ENCODE results near the gene ANKRD60.

The ANKRD60 gene

DNA sequence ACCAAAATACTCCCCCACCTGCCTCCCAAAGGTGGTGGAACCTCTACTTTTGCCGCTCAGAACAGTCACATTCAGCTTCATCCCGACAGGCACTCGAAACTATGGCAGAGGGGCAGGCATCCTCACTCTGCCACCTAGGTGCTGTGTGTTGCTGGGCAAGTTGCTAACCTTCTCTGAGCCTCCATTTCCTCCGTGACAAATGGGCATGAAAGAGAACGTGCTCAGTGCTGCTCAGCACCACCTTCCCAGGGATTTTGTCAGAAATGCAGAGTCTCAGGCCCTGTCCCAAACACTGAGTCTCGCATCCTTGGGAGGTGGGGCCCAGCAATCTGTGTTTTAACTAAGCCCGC is 18.1 kb downstream of the ANKRD60 start:
- in situ Hi-C loops (cut with HindIII; ENCODE audit: low pct_ligation_motif_present, low sequenced_read_pairs), result no loop called here
- Histone ChIP-seq H3K27me3 (replicated peaks) (peaks cover 3% of the 10 kb centered on the region), H3K27ac (no peak overlapping the region), H3K36me3 (replicated peaks) (no peaks in the 10 kb centered on the region), H3K4me3 (ENCODE audit: low read depth, low read length) (no peak overlapping the region)
- DNase-seq, result no peak
- TF ChIP-seq, protein P1, sequence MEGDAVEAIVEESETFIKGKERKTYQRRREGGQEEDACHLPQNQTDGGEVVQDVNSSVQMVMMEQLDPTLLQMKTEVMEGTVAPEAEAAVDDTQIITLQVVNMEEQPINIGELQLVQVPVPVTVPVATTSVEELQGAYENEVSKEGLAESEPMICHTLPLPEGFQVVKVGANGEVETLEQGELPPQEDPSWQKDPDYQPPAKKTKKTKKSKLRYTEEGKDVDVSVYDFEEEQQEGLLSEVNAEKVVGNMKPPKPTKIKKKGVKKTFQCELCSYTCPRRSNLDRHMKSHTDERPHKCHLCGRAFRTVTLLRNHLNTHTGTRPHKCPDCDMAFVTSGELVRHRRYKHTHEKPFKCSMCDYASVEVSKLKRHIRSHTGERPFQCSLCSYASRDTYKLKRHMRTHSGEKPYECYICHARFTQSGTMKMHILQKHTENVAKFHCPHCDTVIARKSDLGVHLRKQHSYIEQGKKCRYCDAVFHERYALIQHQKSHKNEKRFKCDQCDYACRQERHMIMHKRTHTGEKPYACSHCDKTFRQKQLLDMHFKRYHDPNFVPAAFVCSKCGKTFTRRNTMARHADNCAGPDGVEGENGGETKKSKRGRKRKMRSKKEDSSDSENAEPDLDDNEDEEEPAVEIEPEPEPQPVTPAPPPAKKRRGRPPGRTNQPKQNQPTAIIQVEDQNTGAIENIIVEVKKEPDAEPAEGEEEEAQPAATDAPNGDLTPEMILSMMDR (IDR thresholded peaks at IDR 0.05; ENCODE audit: low read depth, low read length, missing control alignments), result no peak

DNA sequence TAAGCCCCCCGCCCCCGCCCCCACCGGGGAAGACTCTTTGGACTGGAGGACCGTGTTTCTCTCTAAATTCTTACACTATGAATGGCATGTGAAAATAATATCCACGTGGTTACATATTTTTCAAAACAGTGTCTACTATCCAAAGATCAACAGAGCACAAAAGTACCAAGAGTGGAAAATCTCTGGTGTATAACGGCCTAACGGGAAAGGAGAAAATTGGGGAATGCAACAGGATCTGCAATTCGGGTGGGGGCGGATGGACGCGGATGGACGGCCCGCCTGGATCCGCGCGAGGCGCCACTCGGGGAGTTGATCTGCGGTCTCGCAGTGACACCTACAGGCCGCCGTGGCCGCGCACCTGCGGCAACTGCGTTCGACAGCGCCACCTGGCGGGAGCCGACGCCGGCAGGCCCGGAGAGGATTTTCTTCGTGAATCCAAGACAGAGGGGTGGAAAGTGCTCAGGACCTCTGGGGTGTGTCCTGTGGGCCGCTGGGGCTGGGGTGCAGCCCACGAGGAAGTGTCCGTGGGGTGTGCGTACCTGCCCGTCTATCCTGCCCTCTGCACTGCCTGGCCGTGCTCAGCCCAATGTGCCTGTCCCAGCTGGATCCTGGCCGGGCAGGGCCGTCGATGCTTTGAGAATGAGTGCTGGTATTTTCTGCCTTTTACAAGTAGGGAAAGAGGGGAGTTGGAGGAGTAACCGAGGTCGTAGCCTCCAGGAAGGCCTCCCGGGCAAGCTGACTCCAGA is 18.6 kb downstream of the ANKRD60 start:
- no peak overlapping the region for H3K4me3 ChIP-seq (ENCODE audit: low read depth, low read length)
- in situ Hi-C loops (cut with HindIII; ENCODE audit: low pct_ligation_motif_present, low sequenced_read_pairs), result no loop called here
- no peak overlapping the region for H3K27ac ChIP-seq
- H3K36me3 ChIP-seq (replicated peaks), result no peaks in the 10 kb centered on the region
- TF ChIP-seq, protein P1 (IDR thresholded peaks at IDR 0.05; ENCODE audit: low read depth, low read length, missing control alignments), result peak; percentile 99
- H3K27me3 ChIP-seq (replicated peaks), result peaks cover 3% of the 10 kb centered on the region
- peak; percentile 47 for DNase-seq

DNA sequence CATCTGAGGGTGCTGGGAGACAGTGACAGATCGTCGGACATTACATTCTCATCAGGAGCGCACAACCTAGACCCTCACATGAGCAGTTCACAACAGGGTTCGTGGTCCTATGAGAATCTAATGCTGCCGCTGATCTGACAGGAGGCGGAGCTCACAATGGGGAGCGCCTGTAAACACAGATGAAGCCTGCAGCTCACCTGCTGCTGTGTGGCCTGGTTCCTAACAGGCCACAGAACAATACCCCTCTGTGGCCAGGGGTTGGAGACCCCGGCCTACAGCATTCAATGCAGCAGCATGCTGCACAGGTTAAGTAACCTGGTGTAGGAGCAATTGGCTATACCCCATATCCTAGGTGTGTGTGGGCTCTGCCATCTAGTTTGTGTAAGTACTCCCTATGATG is 19.5 kb downstream of the ANKRD60 start:
- Histone ChIP-seq H3K36me3 (replicated peaks) (no peaks in the 10 kb centered on the region), H3K27ac (no peak overlapping the region), H3K27me3 (replicated peaks) (peaks cover 3% of the 10 kb centered on the region), H3K4me3 (ENCODE audit: low read depth, low read length) (no peak overlapping the region)
- in situ Hi-C loops (cut with HindIII; ENCODE audit: low pct_ligation_motif_present, low sequenced_read_pairs), result no loop called here
- TF ChIP-seq, protein P1 (IDR thresholded peaks at IDR 0.05; ENCODE audit: low read depth, low read length, missing control alignments), result no peak
- DNase-seq, result no peak

DNA sequence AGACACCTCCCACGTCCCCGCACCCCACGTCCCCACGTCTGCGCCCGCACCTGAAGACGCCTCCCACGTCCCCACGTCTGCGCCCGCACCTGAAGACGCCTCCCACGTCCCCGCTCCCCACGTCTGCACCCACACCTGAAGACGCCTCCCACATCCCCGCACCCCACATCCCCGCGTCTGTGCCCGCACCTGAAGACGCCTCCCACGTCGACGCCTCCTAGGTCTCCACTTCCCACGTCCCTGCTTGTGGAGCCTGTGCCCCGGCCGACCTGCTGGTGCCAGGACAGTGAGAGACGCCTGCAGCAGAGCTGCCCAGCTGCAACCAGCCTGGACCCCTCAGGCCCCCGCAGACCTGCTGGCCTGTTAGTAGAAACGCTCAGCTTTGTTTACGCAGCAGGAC is 22.6 kb downstream of the ANKRD60 start:
- TF ChIP-seq, protein P1 (IDR thresholded peaks at IDR 0.05; ENCODE audit: low read depth, low read length, missing control alignments), result no peak
- no peak for DNase-seq
- Histone ChIP-seq H3K36me3 (replicated peaks) (no peaks in the 10 kb centered on the region), H3K27ac (no peak overlapping the region), H3K4me3 (ENCODE audit: low read depth, low read length) (no peak overlapping the region), H3K27me3 (replicated peaks) (no peaks in the 10 kb centered on the region)
- in situ Hi-C loops (cut with HindIII; ENCODE audit: low pct_ligation_motif_present, low sequenced_read_pairs), result no loop called here

DNA sequence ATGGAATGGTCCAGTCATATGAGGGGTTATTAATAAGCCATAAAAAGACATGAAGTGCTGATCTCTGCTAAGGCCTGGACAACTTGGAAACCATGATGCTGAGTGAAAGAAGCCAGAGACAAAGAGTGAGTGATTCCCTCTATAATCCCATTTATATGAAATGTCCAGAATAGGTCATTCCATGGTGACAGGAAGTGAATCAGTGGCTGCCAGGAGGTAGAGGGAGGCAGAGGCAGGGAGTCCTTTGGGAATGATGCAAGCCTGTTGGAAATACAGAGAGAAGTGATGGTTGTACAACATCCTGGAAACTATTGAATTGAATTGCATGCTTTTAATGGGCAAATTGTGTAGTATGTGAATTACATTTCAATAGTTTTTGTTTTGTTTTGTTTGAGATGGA is 26.4 kb downstream of the ANKRD60 start:
- no peak for DNase-seq
- H3K36me3 ChIP-seq (replicated peaks), result no peaks in the 10 kb centered on the region
- no peak overlapping the region for H3K4me3 ChIP-seq (ENCODE audit: low read depth, low read length)
- TF ChIP-seq, protein P1 (IDR thresholded peaks at IDR 0.05; ENCODE audit: low read depth, low read length, missing control alignments), result no peak
- no peak overlapping the region for H3K27ac ChIP-seq
- in situ Hi-C loops (cut with HindIII; ENCODE audit: low pct_ligation_motif_present, low sequenced_read_pairs), result no loop called here
- no peaks in the 10 kb centered on the region for H3K27me3 ChIP-seq (replicated peaks)

DNA sequence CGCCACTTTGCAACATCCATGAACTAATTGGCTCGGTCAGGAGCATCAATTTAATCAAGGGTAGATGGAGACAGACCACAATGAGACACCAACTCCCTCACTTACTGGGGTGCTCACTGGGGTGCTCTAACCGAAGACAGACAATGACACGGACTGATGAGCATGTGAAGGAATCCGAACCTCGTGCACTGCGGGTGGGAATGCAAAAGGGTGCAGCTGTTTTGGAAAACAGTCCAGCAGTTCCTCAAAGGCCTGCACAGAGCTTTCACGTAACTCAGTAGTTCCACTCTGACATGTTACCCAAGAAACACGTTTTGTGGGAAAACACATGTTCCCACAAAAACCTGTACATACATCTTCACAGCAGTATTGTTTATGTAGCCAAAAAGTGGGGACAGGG is 26.8 kb downstream of the ANKRD60 start:
- Histone ChIP-seq H3K4me3 (ENCODE audit: low read depth, low read length) (no peak overlapping the region), H3K36me3 (replicated peaks) (no peaks in the 10 kb centered on the region), H3K27me3 (replicated peaks) (no peaks in the 10 kb centered on the region), H3K27ac (no peak overlapping the region)
- in situ Hi-C loops (cut with HindIII; ENCODE audit: low pct_ligation_motif_present, low sequenced_read_pairs), result no loop called here
- DNase-seq, result no peak
- TF ChIP-seq, protein P1 (IDR thresholded peaks at IDR 0.05; ENCODE audit: low read depth, low read length, missing control alignments), result no peak

Data from brain microvascular endothelial cell (primary cell).